H1 (cell line): ENCODE data around the gene TMEM185A.

ENCODE experiments used
- BACH1 ChIP-seq: IDR thresholded peaks from 2 replicates; pipeline ENCODE4 v1.6.1; 2012; ENCODE audit warnings: low read length, improper control_type of control experiment
- CEBPB ChIP-seq: IDR thresholded peaks from 2 replicates; pipeline ENCODE4 v1.6.1; 2012; ENCODE audit warnings: low read depth, low read length
- POLR2A ChIP-seq, 2 experiments: IDR thresholded peaks; 1 replicate in 1 of 2; 2 replicates in 1 of 2; pipeline ENCODE4 v1.6.1; 2011; ENCODE audit warnings: low read depth in 2 of 2, low read length in 2 of 2, mild to moderate bottlenecking in 2 of 2; ENCODE audit errors: control extremely low read depth in 1 of 2

DNA sequence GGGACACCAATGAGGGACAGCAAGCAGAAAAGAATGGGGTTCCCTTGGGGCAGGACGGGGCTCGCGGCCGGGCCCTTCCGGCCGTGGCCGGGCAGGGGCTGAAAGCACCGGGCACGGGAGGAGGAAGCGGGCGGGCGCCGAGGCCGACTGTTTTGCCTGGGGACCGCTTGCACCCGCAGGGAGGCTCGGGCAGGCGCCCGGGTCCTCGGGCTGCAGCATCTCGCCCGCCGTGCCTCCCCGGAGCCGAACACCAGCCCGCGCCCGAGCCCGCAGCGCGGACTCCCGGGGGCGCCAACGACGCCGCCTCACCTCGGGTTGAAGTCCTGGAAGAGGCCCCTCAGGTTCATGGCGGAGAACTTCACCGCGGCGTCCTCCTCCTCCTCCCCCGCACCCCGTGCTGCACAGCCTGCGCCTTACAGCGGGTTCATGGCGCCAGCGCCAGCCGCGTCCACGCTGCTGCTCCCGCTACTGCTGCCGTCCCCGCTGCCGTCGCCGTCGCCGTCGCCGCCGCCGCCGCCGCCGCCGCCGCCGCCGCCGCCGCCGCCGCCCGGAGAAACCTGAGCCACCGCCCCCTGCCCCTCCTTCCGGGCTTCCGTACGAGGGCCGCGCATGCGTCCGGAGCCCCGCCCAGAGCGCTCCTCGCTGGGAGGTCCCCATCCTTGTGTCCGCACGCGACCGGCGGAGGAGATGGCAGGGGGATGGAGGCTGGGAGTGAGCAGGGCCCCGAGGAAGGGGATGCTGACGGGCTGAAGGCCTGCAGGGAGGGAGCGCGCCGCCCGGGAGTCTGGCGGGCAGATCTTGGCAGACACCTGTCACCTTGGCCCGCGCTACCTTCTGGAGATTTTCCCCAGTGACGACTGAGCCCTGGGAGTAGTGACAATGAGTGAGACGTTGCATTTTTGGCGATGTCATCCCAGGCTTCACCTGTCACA, at the start of gene TMEM185A:
- TF ChIP-seq CEBPB (no peak), POLR2A (IDR thresholded peaks at IDR 0.05; ENCODE audit: control extremely low read depth in 1 of 2, low read depth in 2 of 2, low read length in 2 of 2) (no peak), BACH1 (no peak)
